ENCODE measurements around the gene TRIL. TPM values are rescaled to one million over a fixed set of nuclear protein-coding genes. Genes with fewer than 3 reads are reported as not detected.

TRIL gene
- polyA plus RNA-seq, 10 donors: 21.5 to 59.0 (median 33.8) TPM

Other genes starting within 250 kb of the TRIL start
- gene CPVL, start 188.2 kb upstream of the TRIL start, polyA plus RNA-seq (ENCODE audit: insufficient read length in 10 of 10): 10 to 100 TPM; 19.7 to 58.9 (median 27.1) TPM
- gene CHN2, start 236.4 kb upstream of the TRIL start, polyA plus RNA-seq (ENCODE audit: insufficient read length in 10 of 10): 10 to 100 TPM in 9 of 10 donors, 1 to 10 TPM in 1; 7.6 to 14.6 (median 11.3) TPM

Measured in muscle of back (tissue), 10 donors.